K562 (cell line): ENCODE data around the gene MLKL. TPM values are rescaled to one million over a fixed set of nuclear protein-coding genes. Genes with fewer than 3 reads are reported as not detected.

ENCODE experiments used
- ATAC-seq: fragments of 200-7000 bp; cut with Tn5 transposase; 3 replicates; pipeline ENCODE4 v1.9.1; 2020; ENCODE audit warnings: moderate library complexity
- BruUV-seq: library from RNA; stranded (reverse); fragments of 400-500 nt; replicated peaks from 2 replicates; lab custom pipeline; 2021; lab: Mats Ljungman, UMichigan
- CTCF ChIA-PET: fragments of 300-600 bp; formaldehyde crosslinking; extraction: SDS; loops from one replicate; lab custom pipeline; 2021; ENCODE audit warnings: low intra/inter-chr PET ratio; lab: Yijun Ruan, JAX
- POLR2A ChIA-PET: fragments of 300-600, 350-650 bp; sonication (Branson Sonifier 250); formaldehyde crosslinking; extraction: SDS; loops from one replicate; lab custom pipeline; 2021; ENCODE audit warnings: antibody characterized with exemption, inconsistent platforms; lab: Yijun Ruan, JAX
- DNase-seq, 4 experiments: peaks; one replicate each; pipeline versions ENCODE4 v3.0.0 to v3.0.0-alpha.2; 2011 to 2018; ENCODE audit warnings: low spot score in 3 of 4, mixed read lengths in 3 of 4; ENCODE audit errors: extremely low read depth in 1 of 4
- FAIRE-seq: peaks from 2 replicates; lab custom pipeline; 2011; peaks lifted over from hg19 to GRCh38; lab: Jason Lieb, UNC
- H2AFZ ChIP-seq: 2 replicates; pipeline ENCODE4 v1.6.0; 2011; ENCODE audit warnings: low read depth, low read length, control low read depth, inconsistent platforms
- H3K27ac ChIP-seq: fragments of 200-600 bp; 3 replicates; pipeline ENCODE4 v1.8.0; 2011; ENCODE audit warnings: low read depth, mild to moderate bottlenecking, control low read depth, inconsistent platforms, low read length, moderate library complexity, mixed read lengths; ENCODE audit errors: extremely low read depth
- H3K27me3 ChIP-seq, 2 experiments: fragments of 300-600 bp in 1 of 2; 2 replicates in 1 of 2; 3 replicates in 1 of 2; pipeline versions ENCODE4 v1.6.0 to v1.8.0; 2011; ENCODE audit warnings: inconsistent platforms in 2 of 2, low read length in 2 of 2, mild to moderate bottlenecking in 1 of 2, mixed read lengths in 1 of 2, moderate library complexity in 1 of 2; ENCODE audit not compliant: control insufficient read depth in 2 of 2, insufficient read depth in 2 of 2
- H3K36me3 ChIP-seq: fragments of 300-600 bp; 3 replicates; pipeline ENCODE4 v1.8.0; 2011; ENCODE audit warnings: mild to moderate bottlenecking, low read length, inconsistent platforms; ENCODE audit not compliant: control insufficient read depth, insufficient read depth
- H3K4me1 ChIP-seq, 2 experiments: fragments of 200-600 bp in 1 of 2; replicated peaks in 1 of 2; 2 replicates in 1 of 2; 3 replicates in 1 of 2; pipeline versions ENCODE4 v1.5.1 to v1.8.0; 2011; ENCODE audit warnings: inconsistent platforms in 2 of 2, low read length in 2 of 2, mild to moderate bottlenecking in 1 of 2, mixed read lengths in 1 of 2, moderate library complexity in 1 of 2; ENCODE audit not compliant: control insufficient read depth in 2 of 2, insufficient read depth in 2 of 2
- H3K4me2 ChIP-seq: 2 replicates; pipeline ENCODE4 v1.6.1; 2011; ENCODE audit warnings: low read length, control low read depth, inconsistent platforms, mixed read lengths; ENCODE audit not compliant: insufficient read depth
- H3K4me3 ChIP-seq: fragments of 200-600 bp; sonication (generic), shearing (Covaris generic); 2 replicates; pipeline ENCODE4 v1.5.1; 2016; ENCODE audit warnings: control low read depth, inconsistent platforms
- H3K79me2 ChIP-seq: fragments of 200-600 bp; 3 replicates; pipeline ENCODE4 v1.8.0; 2011; ENCODE audit warnings: low read length, inconsistent platforms; ENCODE audit not compliant: control insufficient read depth, insufficient read depth
- H3K9ac ChIP-seq, 2 experiments: 2 replicates each; pipeline versions ENCODE4 v1.6.0 to v1.6.1; 2011; ENCODE audit warnings: low read depth in 2 of 2, low read length in 2 of 2, control low read depth in 1 of 2, inconsistent platforms in 1 of 2, mild to moderate bottlenecking in 1 of 2, mixed read lengths in 1 of 2; ENCODE audit not compliant: insufficient read depth in 1 of 2
- H3K9me1 ChIP-seq: one replicate; pipeline ENCODE4 v1.6.0; 2011; ENCODE audit warnings: inconsistent platforms, mild to moderate bottlenecking, low read length, moderate library complexity; ENCODE audit not compliant: control insufficient read depth, insufficient read depth
- H3K9me3 ChIP-seq: replicated peaks from 2 replicates; pipeline ENCODE4 v1.5.1; 2011; ENCODE audit warnings: low read depth, low read length, inconsistent platforms; ENCODE audit not compliant: control insufficient read depth, insufficient read depth
- H4K20me1 ChIP-seq: replicated peaks from 2 replicates; pipeline ENCODE4 v1.6.1; 2011; ENCODE audit warnings: low read length, inconsistent platforms, mixed read lengths; ENCODE audit not compliant: control insufficient read depth, insufficient read depth
- CBX8 ChIP-seq: fragments of 200-600 bp; sonication (generic); IDR thresholded peaks from 2 replicates; pipeline ENCODE4 v1.6.1; 2012; ENCODE audit warnings: borderline replicate concordance, mixed run types, low read depth, mild to moderate bottlenecking, moderate library complexity, mixed read lengths, low read length, control low read depth, inconsistent platforms; ENCODE audit not compliant: poor library complexity, severe bottlenecking; ENCODE audit errors: extremely low read depth
- HES1 ChIP-seq: fragments of 450-650 bp; IDR thresholded peaks from 2 replicates; pipeline ENCODE4 v1.6.1; 2016; ENCODE audit warnings: low read depth, mild to moderate bottlenecking, moderate library complexity
- MEF2A ChIP-seq: IDR thresholded peaks from 2 replicates; pipeline ENCODE4 v1.6.1; 2011; ENCODE audit warnings: low read depth, mild to moderate bottlenecking, low read length, moderate library complexity; ENCODE audit not compliant: control insufficient read depth
- NR4A1 ChIP-seq, 2 experiments: fragments of 250-450 bp in 1 of 2; fragments of 450-650 bp in 1 of 2; sonication (Bioruptor Pico) in 1 of 2; IDR thresholded peaks; 2 replicates each; pipeline versions ENCODE4 v1.4.0 to v1.6.1; 2016 to 2020; ENCODE audit warnings: mild to moderate bottlenecking in 2 of 2, missing compliant biosample characterization in 1 of 2, missing genetic modification characterization in 1 of 2, moderate library complexity in 1 of 2
- RERE ChIP-seq: sonication (generic); formaldehyde crosslinking; IDR thresholded peaks from 2 replicates; pipeline ENCODE4 v1.8.0; 2023; ENCODE audit warnings: missing genetic modification reagents, mild to moderate bottlenecking, borderline replicate concordance
- SRSF7 ChIP-seq: fragments of 200-400 bp; formaldehyde crosslinking; optimal IDR thresholded peaks from 2 replicates; pipeline ENCODE3; 2017; ENCODE audit warnings: mild to moderate bottlenecking, low read depth, low read length
- TFE3 ChIP-seq: fragments of 450-650 bp; formaldehyde crosslinking; IDR thresholded peaks from 2 replicates; pipeline ENCODE4 v1.4.0; 2020; ENCODE audit warnings: mild to moderate bottlenecking, mixed read lengths
- WGBS: fragments of 100-300 bp; shearing (Covaris generic); methylation state at CpG from one replicate; pipeline ENCODE4 v1.1.6; 2016; ENCODE audit warnings: low coverage, mixed read lengths; ENCODE audit not compliant: insufficient coverage; ENCODE audit errors: missing lambda C conversion rate; 5-methylcytosine and 5-hydroxymethylcytosine counted together
- in situ Hi-C: fragments of 300-500 bp; cut with MboI; formaldehyde crosslinking; loops from 4 replicates; pipeline ENCODE4 v1.15.0; 2018; ENCODE audit warnings: inconsistent platforms, mixed read lengths
- intact Hi-C: fragments of 100-400 bp; cut with micrococcal nuclease; formaldehyde crosslinking; loops from 2 replicates; pipeline ENCODE4 v1.14.2; 2022
- polyA plus RNA-seq, 8 experiments: library from polyadenylated mRNA; depleted of rRNA in 4 of 8; stranded (reverse) in 5 of 8; unstranded in 3 of 8; fragments of >200 nt; fragmentation: Nextera tagmentation in 2 of 8; fragmentation: Illumina TruSeq in 1 of 8; extraction: Ambion mirVana in 2 of 8; extraction: Trizol in 1 of 8; gene quantifications; 2 replicates each; pipeline versions ENCODE4 v1.2.1 to v1.2.3, GENCODE V29; 2011 to 2014; ENCODE audit warnings: inconsistent platforms in 1 of 8, missing spikeins in 1 of 8
- total RNA-seq, 7 experiments: library from RNA; depleted of rRNA in 6 of 7; stranded (reverse); fragments of >200 nt in 6 of 7; fragmentation: Illumina TruSeq in 2 of 7; extraction: Trizol in 2 of 7; gene quantifications; 2 replicates each; pipeline versions ENCODE4 v1.2.1 to v1.2.3, GENCODE V29; 2011 to 2021; ENCODE audit warnings: low replicate concordance in 1 of 7

The MLKL gene
- total and polyA plus RNA-seq, 9 of the 15 experiments (the other 6 are each of a cell fraction or from before 2014, with no cell fraction given): 1.6 to 6.1 (median 4.8) TPM

- TF ChIP-seq MEF2A (no peak), TFE3 (CRISPR knock-in tag) (no peak), NR4A1 (CRISPR knock-in tag; IDR thresholded peaks at IDR 0.05) (no peak), NR4A1 (tag; IDR thresholded peaks at IDR 0.05) (no peak), HES1 (no peak)
These were observed 33.9 kb upstream of the MLKL start (continued) for GRCh38 chr16:74734361-74735161.

GRCh38 chr16:74732707-74733350, 32.2 kb upstream of the MLKL start:
- H3K27me3 ChIP-seq: peaks cover 11 to 75% of the 10 kb centered on the region in 2 experiments; a peak in 4 of 5 replicates
- intact Hi-C loops: no loop called here
- TF ChIP-seq SRSF7 (no peak), CBX8 (no peak), RERE (CRISPR knock-in tag) (no peak)

More at GRCh38 chr16:74732707-74733350, 32.2 kb upstream of the MLKL start:
- Histone ChIP-seq H3K9me1 (no peaks in the 10 kb centered on the region), H3K4me1 (peaks cover 0 to 16% of the 10 kb centered on the region in 2 experiments; a peak in 1 of 5 replicates), H3K9me3 (no peaks in the 10 kb centered on the region), H2AFZ (no peak overlapping the region), H3K4me3 (no peak overlapping the region), H3K27ac (no peak overlapping the region), H3K9ac (no peak overlapping the region), H3K36me3 (no peaks in the 10 kb centered on the region), H3K79me2 (no peaks in the 10 kb centered on the region), H4K20me1 (no peaks in the 10 kb centered on the region; the same call in 1 of the 2 replicates), H3K4me2 (no peak overlapping the region)
- CTCF ChIA-PET: no interaction called here
- ATAC-seq (no peak), DNase-seq (no peak), FAIRE-seq (no peak)
- in situ Hi-C loops: no loop called here
- POLR2A ChIA-PET: interaction anchor here (1.3 kb wide), 1 partner anchor 9 kb away, joined by 3 read pairs; no protein-coding TSS in a partner anchor
- no TSS peak for BruUV-seq
- WGBS: 5% methylated on average over 14 of the region's 15 CpGs
